Muscle of arm (tissue), 12 donors: ENCODE data around the gene ZFYVE28. TPM values are rescaled to one million over a fixed set of nuclear protein-coding genes. Genes with fewer than 3 reads are reported as not detected.

Source experiments
- DNase-seq: peaks from one replicate; pipeline ENCODE4 v3.0.0-alpha.2; 2013
- polyA plus RNA-seq, 12 donors: library from polyadenylated mRNA; unstranded; fragments of 120-200 nt; gene quantifications; one replicate each; pipeline ENCODE4 v1.2.1, GENCODE V29; 2013; ENCODE audit not compliant: insufficient read length in 12 of 12

Gene ZFYVE28
- polyA plus RNA-seq, 12 donors: 0.89 to 5.0 (median 2.1) TPM; not detected in 2

DNA sequence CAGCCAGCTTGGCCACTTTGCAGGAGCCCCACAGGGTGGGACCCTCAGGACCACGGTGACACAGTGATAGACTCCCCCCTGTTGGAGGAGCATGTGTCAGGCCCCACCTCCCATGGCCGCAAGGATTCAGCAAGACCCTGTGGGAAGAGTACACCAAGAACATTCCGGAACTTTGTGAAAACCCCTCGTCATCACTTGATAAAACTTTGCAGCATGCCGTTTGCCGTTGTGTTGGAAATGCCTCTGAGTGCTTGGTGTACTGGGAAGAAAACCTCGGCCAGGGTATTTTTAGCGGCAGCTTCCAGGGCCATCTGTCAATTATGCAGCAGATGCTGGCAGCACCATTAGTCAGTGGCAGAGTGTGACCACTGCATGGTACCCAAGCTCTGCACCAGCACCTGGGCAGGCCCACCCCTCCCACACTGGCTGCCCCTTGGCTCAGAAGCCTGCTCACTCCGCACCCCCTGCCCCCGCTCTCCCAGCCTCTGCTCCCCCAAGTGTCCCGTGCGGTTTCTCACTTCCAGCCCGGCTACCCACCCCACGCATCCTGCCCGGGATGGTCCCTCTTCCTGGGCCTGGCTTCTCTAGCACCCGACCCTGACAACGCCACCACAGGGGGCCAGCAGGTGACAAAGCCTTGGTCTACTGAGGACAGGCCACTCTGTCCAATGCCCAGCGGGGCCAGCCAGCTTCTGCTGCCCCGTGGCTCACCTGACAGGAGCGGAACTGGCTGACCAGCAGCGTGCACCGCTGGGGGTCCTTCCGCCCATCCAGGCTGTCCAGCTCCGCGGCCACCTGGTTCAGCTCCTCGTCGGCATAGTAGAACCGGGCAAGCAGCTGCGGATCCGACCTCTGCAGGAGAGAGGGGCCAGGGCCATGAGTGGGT is 65.0 kb downstream of the ZFYVE28 start:
- no peak for DNase-seq

GRCh38 chr4:2352729-2353221 is 65.7 kb downstream of the ZFYVE28 start:
- no peak for DNase-seq

DNA sequence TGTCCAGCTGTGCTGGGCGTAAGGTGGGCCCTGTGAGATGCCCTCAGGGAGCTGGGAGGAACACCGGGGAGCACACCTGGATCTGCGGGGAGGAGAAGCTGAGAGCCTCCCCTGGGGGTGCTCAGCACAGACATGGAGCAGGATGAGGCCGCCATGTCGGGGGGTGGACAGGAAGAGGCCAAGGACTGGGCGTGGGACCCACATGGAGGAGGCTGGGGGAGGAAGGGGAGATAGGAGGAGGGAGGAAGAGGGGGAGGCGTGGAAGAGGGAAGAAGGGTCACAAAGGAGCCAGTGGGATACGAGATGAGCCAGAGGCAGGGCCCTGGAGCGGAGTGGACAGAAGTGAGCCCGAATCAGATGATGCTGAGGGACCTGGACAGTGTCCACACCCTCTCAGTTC is 66.3 kb downstream of the ZFYVE28 start:
- no peak for DNase-seq

GRCh38 chr4:2350982-2351381 is 67.5 kb downstream of the ZFYVE28 start:
- no peak for DNase-seq

- no peak for DNase-seq
These were observed 69.7 kb downstream of the ZFYVE28 start for GRCh38 chr4:2348786-2349185.

DNA sequence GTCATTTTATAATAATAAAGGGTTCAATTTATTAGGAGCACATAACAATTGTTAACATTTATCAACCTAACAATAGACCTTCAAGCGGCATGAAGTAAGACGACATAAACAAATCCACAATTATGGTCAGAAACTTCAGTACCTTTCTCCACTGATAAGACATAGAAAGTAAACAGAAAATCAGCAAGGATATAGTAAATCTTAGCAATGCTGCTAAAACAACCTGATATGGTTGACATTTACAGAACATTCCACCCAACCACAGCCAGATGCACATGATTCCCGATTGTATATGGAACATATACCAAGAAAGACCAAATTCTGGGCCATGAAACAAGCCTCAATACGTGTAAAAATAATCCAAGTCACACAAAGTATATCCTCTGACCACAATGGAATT is 71.3 kb downstream of the ZFYVE28 start:
- no peak for DNase-seq

- no peak for DNase-seq
These were observed 75.0 kb downstream of the ZFYVE28 start for GRCh38 chr4:2343476-2343875.

- no peak for DNase-seq
These were observed 76.4 kb downstream of the ZFYVE28 start for GRCh38 chr4:2341911-2342652.

DNA sequence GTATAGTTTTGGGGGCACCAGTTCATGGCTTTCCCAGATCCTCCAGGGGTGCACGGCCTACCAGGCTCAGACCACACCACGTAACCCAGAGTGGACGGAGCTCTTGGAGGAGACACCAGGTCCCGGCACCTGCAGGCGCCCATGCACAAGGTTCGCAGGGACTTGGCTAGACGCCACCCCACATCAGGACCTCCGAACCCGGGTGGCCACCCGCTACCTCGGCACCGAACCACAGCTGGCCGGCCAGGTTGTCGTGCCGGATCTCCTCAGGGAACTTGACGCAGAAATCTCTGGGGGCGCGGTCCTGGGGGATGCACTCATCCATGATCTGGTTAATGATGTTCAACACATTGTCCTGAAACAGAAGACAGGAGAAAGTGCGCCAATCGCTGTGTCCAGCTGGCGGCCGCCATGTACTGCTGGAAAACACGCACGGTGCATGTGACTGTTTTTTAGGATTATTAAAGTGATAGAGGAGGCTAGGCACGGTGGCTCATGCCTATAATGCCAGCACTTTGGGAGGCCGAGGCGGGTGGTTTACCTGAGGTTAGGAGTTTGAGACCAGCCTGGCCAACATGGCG is 77.1 kb downstream of the ZFYVE28 start:
- DNase-seq: no peak

DNA sequence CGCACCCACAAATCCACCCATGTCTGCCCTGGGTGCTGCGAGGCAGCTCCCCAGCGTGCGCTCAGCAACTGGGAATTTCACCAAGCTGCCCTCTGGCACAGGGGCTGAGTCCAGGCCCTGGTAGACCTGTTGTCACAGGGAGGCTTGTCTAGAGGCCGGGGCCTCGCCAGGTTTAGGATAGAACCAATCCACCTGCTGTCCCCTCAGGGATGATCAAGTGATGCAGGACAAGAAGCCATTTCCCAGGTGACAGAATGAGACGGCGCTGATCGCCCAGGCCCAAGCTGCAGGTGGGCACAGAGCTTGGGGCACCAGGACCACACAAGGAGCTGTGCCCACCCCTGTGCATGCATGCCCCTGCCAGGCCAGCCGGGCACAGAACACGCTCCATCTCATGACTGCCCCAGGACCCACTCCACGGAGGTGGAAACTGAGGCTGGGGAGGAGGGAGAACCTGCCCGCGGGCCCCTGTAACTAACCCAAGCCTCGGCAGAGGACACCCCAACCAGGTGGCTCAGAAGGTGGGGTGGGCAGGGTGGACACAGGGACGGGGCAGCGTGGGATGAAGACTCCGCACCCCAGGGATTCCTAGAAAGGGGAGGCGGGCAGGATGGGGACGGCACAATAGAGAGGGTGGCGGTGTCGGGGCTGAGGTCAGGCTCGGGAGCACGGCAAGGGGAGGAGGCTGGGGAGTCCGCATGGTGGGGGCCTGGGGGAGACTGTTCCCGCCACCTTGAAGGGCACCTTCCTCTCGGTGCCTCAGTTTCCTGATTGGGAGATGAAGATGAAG is 78.0 kb downstream of the ZFYVE28 start:
- no peak for DNase-seq

DNA sequence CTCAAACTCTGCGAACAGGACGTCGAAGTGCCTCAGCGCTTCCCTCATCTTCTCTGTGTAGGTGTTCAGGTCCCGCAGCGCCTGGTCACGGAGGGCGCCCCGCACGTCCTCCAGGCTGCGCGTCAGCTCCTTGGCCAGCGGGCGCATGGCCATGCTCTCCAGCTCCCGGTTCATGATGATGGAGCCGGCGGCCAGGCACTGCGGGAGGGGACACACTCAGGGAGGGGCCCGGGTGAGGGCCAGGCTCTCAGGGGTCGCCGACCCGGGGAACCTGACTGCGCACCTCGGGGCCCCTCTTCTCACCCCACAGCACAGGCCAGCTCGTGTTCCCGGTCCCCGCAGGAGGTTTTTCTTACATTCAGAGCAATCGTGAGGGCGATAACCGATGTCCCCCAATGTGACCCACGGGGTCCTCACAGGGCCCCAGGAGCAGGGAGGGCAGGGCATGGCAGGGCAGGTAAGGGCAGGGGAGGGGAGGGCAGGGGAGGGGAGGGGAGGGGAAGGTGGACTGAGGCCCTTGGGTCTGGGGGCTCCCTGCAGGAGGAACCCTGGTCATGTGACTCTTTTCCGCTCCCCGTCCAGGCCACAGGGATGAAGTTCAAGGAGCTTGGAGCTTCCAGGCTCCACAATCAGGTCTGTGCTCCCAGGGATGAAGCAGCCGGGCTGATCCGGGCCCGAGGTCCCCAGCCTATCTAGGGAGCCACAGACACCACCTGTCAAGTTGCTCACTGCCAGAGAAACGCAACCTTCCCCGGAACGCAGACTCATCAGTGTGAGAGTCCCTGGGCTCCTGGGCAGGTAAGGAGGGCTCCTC is 78.8 kb downstream of the ZFYVE28 start:
- DNase-seq: no peak

DNA sequence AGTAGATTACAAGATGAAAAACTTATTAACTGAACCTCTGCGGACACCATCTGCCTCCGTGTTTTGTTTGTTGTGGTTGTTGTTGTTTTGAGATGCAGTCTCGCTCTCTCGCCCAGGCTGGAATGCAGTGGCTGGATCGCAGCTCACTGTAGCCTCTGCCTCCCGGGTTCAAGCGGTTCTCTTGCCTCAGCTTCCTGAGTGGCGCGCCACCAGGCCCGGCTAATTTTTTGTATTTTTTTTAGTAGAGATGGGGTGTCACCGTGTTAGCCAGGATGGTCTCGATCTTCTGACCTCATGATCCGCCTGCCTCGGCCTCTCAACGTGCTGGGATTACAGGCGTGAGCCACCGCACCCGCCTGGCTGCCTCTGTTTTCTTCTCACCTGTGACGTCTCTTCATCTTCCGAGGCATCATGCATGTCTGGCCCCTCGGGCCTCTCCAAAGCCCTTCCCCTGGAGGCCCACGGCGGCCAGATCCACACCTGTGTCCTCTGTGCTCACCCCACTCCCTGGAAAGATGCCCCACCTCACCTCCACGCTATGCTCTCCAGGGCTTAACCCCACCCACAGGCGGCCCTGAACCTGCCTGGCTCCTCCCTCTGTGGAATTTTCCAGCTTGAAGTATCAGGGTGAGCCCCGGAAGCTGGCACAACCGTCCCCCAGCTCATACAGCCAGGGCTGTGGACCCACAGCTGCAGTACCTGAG is 79.5 kb downstream of the ZFYVE28 start:
- no peak for DNase-seq

DNA sequence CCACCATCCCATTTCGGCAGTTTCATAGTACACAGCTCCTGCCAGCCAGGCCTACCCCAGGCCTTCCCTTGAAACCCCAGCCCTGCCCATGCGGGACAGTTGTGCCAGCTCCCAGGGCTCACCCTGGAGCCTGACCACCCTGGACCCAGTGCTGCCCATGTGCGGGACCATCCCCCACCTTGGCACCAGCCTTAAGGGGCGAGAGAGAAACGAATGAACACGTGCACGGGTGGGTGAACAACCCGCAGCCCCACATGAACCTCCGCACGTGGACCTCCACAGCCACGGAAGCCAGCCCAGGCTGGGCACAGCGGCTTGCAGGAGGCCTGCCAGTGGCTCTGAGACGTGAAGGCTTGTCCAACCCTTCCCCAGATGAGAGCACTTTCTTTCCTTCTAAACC is 80.5 kb downstream of the ZFYVE28 start:
- DNase-seq: no peak

GRCh38 chr4:2337131-2337723 is 81.2 kb downstream of the ZFYVE28 start:
- no peak for DNase-seq

GRCh38 chr4:2336659-2337058 is 81.8 kb downstream of the ZFYVE28 start:
- no peak for DNase-seq

GRCh38 chr4:2335729-2336101 is 82.7 kb downstream of the ZFYVE28 start:
- no peak for DNase-seq

DNA sequence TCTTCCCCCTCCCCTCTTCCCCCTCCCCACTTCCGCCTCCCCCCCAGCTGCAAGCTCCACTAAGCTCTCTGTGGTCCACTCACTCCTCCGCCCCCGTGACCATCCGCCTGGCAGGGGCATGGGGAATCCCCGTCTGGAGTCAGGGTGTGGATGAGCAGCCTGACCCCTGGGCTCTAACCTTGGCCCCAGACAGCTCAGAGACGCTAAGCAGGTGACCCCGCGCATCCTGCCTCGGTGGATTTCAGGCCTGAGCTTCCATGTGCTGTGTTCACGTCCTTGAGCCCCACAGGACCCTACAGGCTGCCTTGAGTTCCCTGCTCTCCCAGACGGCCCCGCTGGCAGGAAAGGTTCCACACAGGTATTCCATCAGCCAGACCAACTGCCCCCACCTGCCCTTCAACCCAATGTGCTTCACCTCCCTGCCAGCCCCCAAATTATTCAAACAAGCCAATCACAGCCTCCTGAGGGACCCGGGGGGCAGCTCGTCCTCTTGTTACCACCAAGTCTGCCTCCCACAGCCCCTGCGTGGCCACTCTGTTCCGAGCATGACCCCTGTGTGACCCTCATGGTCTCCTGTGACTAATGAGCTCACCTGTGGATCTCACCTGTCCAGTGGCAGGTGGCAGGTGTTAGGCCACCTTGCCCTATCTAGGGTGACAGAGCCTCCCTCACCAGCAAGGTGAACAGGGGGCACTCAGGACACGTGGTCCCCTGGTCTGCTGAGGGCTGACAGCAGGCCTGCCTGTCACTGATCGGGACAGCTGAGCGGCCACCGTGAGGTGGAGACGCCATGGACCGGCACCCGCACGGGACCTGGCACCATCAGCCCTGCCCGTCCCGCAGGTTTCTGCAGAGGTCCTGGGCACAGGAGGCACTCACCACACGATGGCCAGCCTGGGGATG is 83.4 kb downstream of the ZFYVE28 start:
- no peak for DNase-seq

DNA sequence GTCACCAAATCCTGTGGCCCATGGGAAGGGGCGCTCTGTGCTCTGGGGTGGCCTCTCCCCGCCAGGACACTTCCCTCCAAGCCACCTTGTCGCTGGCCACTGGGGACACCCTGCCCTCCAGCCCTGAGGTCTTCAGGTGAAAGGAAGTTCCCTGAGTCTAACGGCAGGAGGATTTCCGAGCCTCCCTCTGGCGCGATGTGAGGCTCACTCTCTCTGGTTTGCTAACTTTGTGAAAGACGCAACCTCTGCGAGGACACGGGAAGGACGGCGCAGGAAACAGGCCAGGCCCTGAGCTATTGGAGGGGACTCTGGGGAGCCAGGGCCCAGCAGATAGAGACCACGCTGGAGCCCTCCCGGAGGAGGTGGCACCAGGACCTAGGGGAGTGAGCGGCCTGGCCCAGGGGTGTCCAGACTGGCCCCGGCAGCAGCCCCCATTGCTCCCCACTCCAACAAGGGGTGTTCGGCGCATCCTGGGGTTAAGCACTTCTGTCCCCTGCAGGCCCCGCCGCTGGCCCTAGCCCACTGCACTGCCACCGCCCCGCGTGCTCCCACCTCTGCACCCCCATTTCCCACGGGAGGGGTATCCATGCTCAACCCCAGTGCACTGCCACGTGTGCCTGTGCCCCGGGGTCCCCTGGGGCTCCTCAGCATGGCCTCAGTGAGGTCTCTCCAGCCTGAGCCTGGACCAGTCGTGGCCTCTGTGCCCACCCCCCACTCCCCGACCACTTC is 84.4 kb downstream of the ZFYVE28 start:
- no peak for DNase-seq
